ENCODE data around the gene BCAS3.

BCAS3 gene

GRCh38 chr17:60914078-60914477 is 236.4 kb downstream of the BCAS3 start:
- Histone ChIP-seq H3K36me3 (ENCODE audit: control insufficient read depth, low read length) (no peaks in the 10 kb centered on the region), H3K27me3 (ENCODE audit: control insufficient read depth, low read length) (peaks cover 4% of the 10 kb centered on the region; the same call in 1 of the 2 replicates), H4K20me1 (ENCODE audit: control insufficient read depth, insufficient read depth, low read depth, low read length) (no peaks in the 10 kb centered on the region), H3K4me2 (ENCODE audit: low read length) (no peak overlapping the region), H3K4me3 (ENCODE audit: low read length) (no peak overlapping the region), H3F3A (ENCODE audit: control insufficient read depth, insufficient read depth) (no peaks in the 10 kb centered on the region), H3K9me2 (replicated peaks; ENCODE audit: control insufficient read depth, low read length) (no peaks in the 10 kb centered on the region), H3K79me2 (ENCODE audit: control insufficient read depth, low read length) (no peaks in the 10 kb centered on the region), H3K9me3 (ENCODE audit: control insufficient read depth, insufficient read depth, low read length) (peaks cover 3% of the 10 kb centered on the region; the same call in 1 of the 2 replicates), H3K4me1 (ENCODE audit: control insufficient read depth, low read length) (no peaks in the 10 kb centered on the region), H3K27ac (ENCODE audit: low read depth, low read length) (no peak overlapping the region)
- TF ChIP-seq CTCF (IDR thresholded peaks at IDR 0.05; ENCODE audit: low read depth, low read length, poor library complexity, severe bottlenecking), result no peak
- no peak for TF ChIP-seq EZH2phosphoT487 (IDR thresholded peaks at IDR 0.05; ENCODE audit: borderline replicate concordance, low read length)

GRCh38 chr17:60916043-60916442 is 238.4 kb downstream of the BCAS3 start:
- Histone ChIP-seq H4K20me1 (ENCODE audit: control insufficient read depth, insufficient read depth, low read depth, low read length) (no peaks in the 10 kb centered on the region), H3K36me3 (ENCODE audit: control insufficient read depth, low read length) (no peaks in the 10 kb centered on the region), H3K9me2 (replicated peaks; ENCODE audit: control insufficient read depth, low read length) (no peaks in the 10 kb centered on the region), H3K4me1 (ENCODE audit: control insufficient read depth, low read length) (no peaks in the 10 kb centered on the region), H3K4me2 (ENCODE audit: low read length) (no peak overlapping the region), H3F3A (ENCODE audit: control insufficient read depth, insufficient read depth) (no peaks in the 10 kb centered on the region), H3K27ac (ENCODE audit: low read depth, low read length) (no peak overlapping the region), H3K27me3 (ENCODE audit: control insufficient read depth, low read length) (no peaks in the 10 kb centered on the region), H3K9me3 (ENCODE audit: control insufficient read depth, insufficient read depth, low read length) (peaks cover 3% of the 10 kb centered on the region; the same call in 1 of the 2 replicates), H3K4me3 (ENCODE audit: low read length) (no peak overlapping the region), H3K79me2 (ENCODE audit: control insufficient read depth, low read length) (no peaks in the 10 kb centered on the region)
- TF ChIP-seq EZH2phosphoT487 (IDR thresholded peaks at IDR 0.05; ENCODE audit: borderline replicate concordance, low read length), result no peak
- TF ChIP-seq CTCF (IDR thresholded peaks at IDR 0.05; ENCODE audit: low read depth, low read length, poor library complexity, severe bottlenecking), result no peak

- TF ChIP-seq EZH2phosphoT487 (IDR thresholded peaks at IDR 0.05; ENCODE audit: borderline replicate concordance, low read length) (no peak), CTCF (IDR thresholded peaks at IDR 0.05; ENCODE audit: low read depth, low read length, poor library complexity, severe bottlenecking) (no peak)
- H3K27ac ChIP-seq (ENCODE audit: low read depth, low read length), result no peak overlapping the region
- H3K79me2 ChIP-seq (ENCODE audit: control insufficient read depth, low read length), result no peaks in the 10 kb centered on the region
- no peaks in the 10 kb centered on the region for H3K9me2 ChIP-seq (replicated peaks; ENCODE audit: control insufficient read depth, low read length)
- H3K4me1 ChIP-seq (ENCODE audit: control insufficient read depth, low read length), result no peaks in the 10 kb centered on the region
- H3K36me3 ChIP-seq (ENCODE audit: control insufficient read depth, low read length), result no peaks in the 10 kb centered on the region
- no peaks in the 10 kb centered on the region for H3K27me3 ChIP-seq (ENCODE audit: control insufficient read depth, low read length)
- H3K9me3 ChIP-seq (ENCODE audit: control insufficient read depth, insufficient read depth, low read length), result peaks cover 3% of the 10 kb centered on the region; the same call in 1 of the 2 replicates
- H3K4me3 ChIP-seq (ENCODE audit: low read length), result no peak overlapping the region
- H3K4me2 ChIP-seq (ENCODE audit: low read length), result no peak overlapping the region
- no peaks in the 10 kb centered on the region for H4K20me1 ChIP-seq (ENCODE audit: control insufficient read depth, insufficient read depth, low read depth, low read length)
- H3F3A ChIP-seq (ENCODE audit: control insufficient read depth, insufficient read depth), result no peaks in the 10 kb centered on the region
Measured at GRCh38 chr17:60920107-60920506, 242.5 kb downstream of the BCAS3 start.

Measured in DOHH2 (cell line).